Gastrocnemius medialis (tissue), 4 donors: ENCODE measurements around the gene CDH4. TPM values are rescaled to one million over a fixed set of nuclear protein-coding genes. Genes with fewer than 3 reads are reported as not detected.
"Not testable (repeated sequence)": the region's sequence is repeated elsewhere in the genome, so short reads cannot be mapped to it uniquely, and the experiment has no call there.

Source experiments
- ATAC-seq, 2 donors: fragments of 150-250 bp; one replicate each; pipeline ENCODE4 v1.9.1; 2016
- DNase-seq, 2 donors: peaks; one replicate each; pipeline ENCODE4 v3.0.0-alpha.2; 2019
- H3K27ac ChIP-seq, 4 donors: fragments of 200-600 bp; sonication (generic); 1 replicate in 1 of 4; 2 replicates in 3 of 4; pipeline ENCODE4 v1.5.1; 2016 to 2018; ENCODE audit warnings: mild to moderate bottlenecking in 2 of 4, moderate library complexity in 1 of 4
- H3K27me3 ChIP-seq, 3 donors: fragments of 200-600 bp; sonication (generic) in 2 of 3; 1 replicate in 1 of 3; 2 replicates in 2 of 3; pipeline versions ENCODE4 v1.5.1 to v1.6.0; 2016 to 2019; ENCODE audit warnings: mild to moderate bottlenecking in 1 of 3, moderate library complexity in 1 of 3
- H3K36me3 ChIP-seq, 2 donors: fragments of 200-600 bp; sonication (generic) in 1 of 2; one replicate each; pipeline ENCODE4 v1.5.1; 2017 to 2018
- H3K4me1 ChIP-seq, 2 donors: fragments of 200-600 bp; sonication (generic) in 1 of 2; one replicate each; pipeline ENCODE4 v1.5.1; 2016 to 2017; ENCODE audit warnings: mild to moderate bottlenecking in 2 of 2
- H3K4me3 ChIP-seq, 4 donors: fragments of 200-600 bp; sonication (generic) in 3 of 4; 1 replicate in 1 of 4; 2 replicates in 3 of 4; pipeline ENCODE4 v1.5.1; 2016 to 2019; ENCODE audit warnings: mild to moderate bottlenecking in 2 of 4
- H3K9me3 ChIP-seq, 3 donors: fragments of 200-600 bp; sonication (generic) in 2 of 3; 1 replicate in 1 of 3; 2 replicates in 2 of 3; pipeline ENCODE4 v1.5.1; 2016 to 2019
- CTCF ChIP-seq, 5 experiments: fragments of 450-650 bp in 3 of 5; fragments of 200-600 bp in 2 of 5; sonication (generic) in 2 of 5; IDR thresholded peaks in 4 of 5; conservative IDR thresholded peaks in 1 of 5; 1 replicate in 4 of 5; 2 replicates in 1 of 5; pipeline ENCODE4 v1.5.1; 2016 to 2019; ENCODE audit warnings: antibody characterized with exemption in 5 of 5, mild to moderate bottlenecking in 3 of 5, moderate library complexity in 3 of 5
- POLR2A ChIP-seq, 2 donors: fragments of 450-650 bp; IDR thresholded peaks; one replicate each; pipeline ENCODE4 v1.6.1; 2017; ENCODE audit warnings: antibody characterized with exemption in 2 of 2, mild to moderate bottlenecking in 2 of 2, moderate library complexity in 2 of 2
- in situ Hi-C, 4 donors: fragments of 200-750 bp; cut with MboI; loops; one replicate each; pipeline versions ENCODE4 v1.15.0 to v1.8.0; 2017; ENCODE audit warnings: low sequenced_read_pairs in 4 of 4
- intact Hi-C: fragments of 100-400 bp; cut with DNase I; formaldehyde crosslinking; loops from one replicate; pipeline ENCODE4 v1.15.1; 2023; ENCODE audit warnings: low total_unique reads
- total RNA-seq, 4 donors: library from RNA; depleted of rRNA; stranded (reverse); fragments of >200 nt; gene quantifications; one replicate each; pipeline versions ENCODE4 v1.1.0 to v1.2.3, GENCODE V29; 2016

Gene CDH4
- total RNA-seq, 4 donors from 2014 or later: 0.38 to 1.2 (median 0.86) TPM

- in situ Hi-C loops: no loop called here
- Histone ChIP-seq H3K4me1 (no peaks in the 10 kb centered on the region), H3K4me3 (no peak overlapping the region), H3K36me3 (no peaks in the 10 kb centered on the region), H3K27me3 (no peaks in the 10 kb centered on the region), H3K27ac (no peak overlapping the region), H3K9me3 (no peaks in the 10 kb centered on the region)
- TF ChIP-seq POLR2A (IDR thresholded peaks at IDR 0.05) (no peak), CTCF (IDR thresholded peaks at IDR 0.05 in 4 of 5, conservative IDR thresholded peaks at IDR 0.05 in 1 of 5) (no peak)
- ATAC-seq (no peak), DNase-seq (no peak)
- intact Hi-C loops: no loop called here
Observed at GRCh38 chr20:61476956-61477355, 224.9 kb downstream of the CDH4 start.

GRCh38 chr20:61477451-61477861 lies 225.4 kb downstream of the CDH4 start:
- H3K27ac ChIP-seq: no peak overlapping the region
- DNase-seq (no peak), ATAC-seq (no peak)
- no peaks in the 10 kb centered on the region for H3K4me1 ChIP-seq
- H3K4me3 ChIP-seq: no peak overlapping the region
- intact Hi-C loops (no loop called here), in situ Hi-C loops (no loop called here)
- H3K36me3 ChIP-seq: no peaks in the 10 kb centered on the region
- no peak for TF ChIP-seq POLR2A (IDR thresholded peaks at IDR 0.05)
- no peak for TF ChIP-seq CTCF (IDR thresholded peaks at IDR 0.05 in 4 of 5, conservative IDR thresholded peaks at IDR 0.05 in 1 of 5)
- no peaks in the 10 kb centered on the region for H3K27me3 ChIP-seq
- H3K9me3 ChIP-seq: no peaks in the 10 kb centered on the region

- no peak for TF ChIP-seq POLR2A (IDR thresholded peaks at IDR 0.05)
- TF ChIP-seq CTCF (IDR thresholded peaks at IDR 0.05 in 4 of 5, conservative IDR thresholded peaks at IDR 0.05 in 1 of 5): no peak
- ATAC-seq (no peak), DNase-seq (no peak)
- in situ Hi-C loops: no loop called here
- Histone ChIP-seq H3K27me3 (no peaks in the 10 kb centered on the region), H3K9me3 (no peaks in the 10 kb centered on the region), H3K4me3 (no peak overlapping the region), H3K27ac (no peak overlapping the region), H3K36me3 (no peaks in the 10 kb centered on the region), H3K4me1 (no peaks in the 10 kb centered on the region)
- intact Hi-C loops: no loop called here
Observed at GRCh38 chr20:61478094-61478493, 226.0 kb downstream of the CDH4 start.

GRCh38 chr20:61478611-61479305 lies 226.7 kb downstream of the CDH4 start:
- no peaks in the 10 kb centered on the region for H3K4me1 ChIP-seq
- H3K27ac ChIP-seq: no peak overlapping the region
- no peaks in the 10 kb centered on the region for H3K36me3 ChIP-seq
- no peaks in the 10 kb centered on the region for H3K27me3 ChIP-seq
- no peak overlapping the region for H3K4me3 ChIP-seq
- intact Hi-C loops (no loop called here), in situ Hi-C loops (no loop called here)
- H3K9me3 ChIP-seq: no peaks in the 10 kb centered on the region
- ATAC-seq: no peak
- DNase-seq: no peak
- TF ChIP-seq POLR2A (IDR thresholded peaks at IDR 0.05): no peak
- no peak for TF ChIP-seq CTCF (IDR thresholded peaks at IDR 0.05 in 4 of 5, conservative IDR thresholded peaks at IDR 0.05 in 1 of 5)

GRCh38 chr20:61479433-61479832 lies 227.4 kb downstream of the CDH4 start:
- in situ Hi-C loops, intact Hi-C loops, H3K4me3 ChIP-seq, H3K4me1 ChIP-seq, H3K9me3 ChIP-seq, H3K36me3 ChIP-seq, ATAC-seq, DNase-seq, H3K27me3 ChIP-seq, H3K27ac ChIP-seq: not testable (repeated sequence)
